MV-4-11 (cell line): ENCODE results near the gene BRD3OS.
A peak's percentile ranks its signal among the peaks of the same experiment; 100 is the strongest.
"Not testable (repeated sequence)": the region's sequence is repeated elsewhere in the genome, so short reads cannot be mapped to it uniquely, and the experiment has no call there.

Experiments used
- DNase-seq: peaks from one replicate; lab custom pipeline; 2025; lab: John Stamatoyannopoulos, UW

BRD3OS gene

DNA sequence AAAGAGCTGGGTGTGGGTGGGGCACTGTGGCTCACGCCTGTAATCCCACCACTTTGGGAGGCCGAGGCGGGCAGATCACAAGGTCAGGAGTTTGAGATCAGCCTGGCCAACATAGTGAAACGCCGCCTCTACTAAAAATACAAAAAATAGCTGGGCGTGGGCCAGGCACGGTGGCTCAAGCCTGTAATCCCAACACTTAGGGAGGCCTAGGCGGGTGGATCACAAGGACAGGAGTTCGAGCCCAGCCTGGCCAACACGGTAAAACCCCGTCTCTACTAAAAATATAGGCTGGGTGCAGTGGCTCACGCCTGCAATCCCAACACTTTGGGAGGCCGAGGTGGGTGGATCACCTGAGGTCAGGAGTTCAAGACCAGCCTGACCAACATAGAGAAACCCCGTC, 36.5 kb upstream of the BRD3OS start:
- DNase-seq, result not testable (repeated sequence)

DNA sequence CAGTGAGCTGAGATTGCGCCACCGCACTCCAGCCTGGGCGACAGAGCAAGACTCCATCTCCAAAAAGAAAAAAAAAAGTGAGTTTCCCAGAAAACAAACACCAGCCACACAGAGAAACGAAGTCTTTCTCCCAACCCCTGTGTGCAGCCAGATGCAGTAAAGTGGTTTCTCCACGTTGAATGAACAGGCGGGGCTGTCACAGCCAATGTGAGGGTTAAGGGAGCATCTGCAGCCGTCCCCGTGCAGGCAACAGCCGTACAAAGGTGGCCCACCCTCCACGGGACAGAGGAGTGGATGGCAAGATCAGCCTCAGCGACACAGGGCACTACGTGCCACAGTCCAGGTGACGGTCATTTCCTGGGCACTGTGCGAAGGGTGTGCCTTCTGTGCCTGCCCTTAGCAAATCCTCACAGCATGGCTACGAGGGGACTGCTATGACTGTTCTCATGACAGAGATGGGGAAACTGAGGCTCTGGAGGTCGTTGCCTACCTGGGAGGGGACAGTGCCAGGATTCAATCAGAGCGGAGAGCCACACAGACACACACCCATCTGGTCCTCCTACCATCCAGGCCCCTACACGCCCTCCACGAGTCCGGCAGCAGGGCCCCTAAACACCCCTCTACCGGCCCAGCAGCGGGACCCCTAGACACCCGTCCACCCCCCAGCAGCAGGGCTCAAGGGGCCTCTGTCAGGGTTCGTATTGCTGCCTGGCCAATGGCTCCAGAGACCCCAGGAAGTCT, 35.5 kb upstream of the BRD3OS start:
- no peak for DNase-seq

DNA sequence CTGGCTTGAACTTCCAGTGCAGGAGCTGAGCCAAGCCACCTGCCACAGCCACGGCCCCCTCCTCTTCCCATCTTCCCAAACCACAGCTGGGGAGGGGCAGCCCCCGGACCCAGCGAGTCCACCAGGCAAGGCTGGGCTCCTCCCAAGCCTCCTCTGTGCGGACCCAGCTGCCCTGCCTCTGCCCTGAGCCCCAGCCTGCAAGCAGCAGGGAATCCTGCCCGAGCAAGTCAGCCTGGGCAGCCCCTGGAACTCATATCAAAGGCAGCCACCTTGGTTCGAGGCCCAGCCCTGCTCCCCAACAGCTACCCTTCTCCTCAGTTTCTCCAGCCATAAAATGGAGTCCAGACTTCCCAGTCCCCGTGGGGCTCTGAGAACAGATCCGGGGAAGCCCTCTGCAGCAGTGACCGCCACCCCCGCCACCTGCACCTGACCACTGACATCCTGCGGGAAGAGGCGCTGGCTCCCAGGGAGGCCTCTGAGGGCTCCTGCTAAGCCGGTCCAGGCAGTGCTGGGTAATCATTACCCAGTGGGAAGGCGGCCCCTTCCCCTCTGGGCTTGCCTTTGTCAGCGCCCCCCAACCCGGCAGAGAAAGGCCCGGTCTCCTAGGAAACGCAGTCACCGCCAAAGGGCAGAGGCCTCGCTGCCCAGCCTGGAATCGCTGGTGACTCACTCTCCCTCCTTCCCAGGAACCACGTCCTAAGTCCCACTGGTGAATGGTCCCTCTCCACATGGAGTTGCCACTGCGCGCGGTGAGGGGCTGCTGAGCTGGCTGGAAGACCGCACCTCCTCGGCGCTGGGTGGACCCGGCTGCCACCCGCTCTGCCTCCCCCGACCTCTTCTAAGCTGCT, 34.7 kb upstream of the BRD3OS start:
- DNase-seq, result no peak

DNA sequence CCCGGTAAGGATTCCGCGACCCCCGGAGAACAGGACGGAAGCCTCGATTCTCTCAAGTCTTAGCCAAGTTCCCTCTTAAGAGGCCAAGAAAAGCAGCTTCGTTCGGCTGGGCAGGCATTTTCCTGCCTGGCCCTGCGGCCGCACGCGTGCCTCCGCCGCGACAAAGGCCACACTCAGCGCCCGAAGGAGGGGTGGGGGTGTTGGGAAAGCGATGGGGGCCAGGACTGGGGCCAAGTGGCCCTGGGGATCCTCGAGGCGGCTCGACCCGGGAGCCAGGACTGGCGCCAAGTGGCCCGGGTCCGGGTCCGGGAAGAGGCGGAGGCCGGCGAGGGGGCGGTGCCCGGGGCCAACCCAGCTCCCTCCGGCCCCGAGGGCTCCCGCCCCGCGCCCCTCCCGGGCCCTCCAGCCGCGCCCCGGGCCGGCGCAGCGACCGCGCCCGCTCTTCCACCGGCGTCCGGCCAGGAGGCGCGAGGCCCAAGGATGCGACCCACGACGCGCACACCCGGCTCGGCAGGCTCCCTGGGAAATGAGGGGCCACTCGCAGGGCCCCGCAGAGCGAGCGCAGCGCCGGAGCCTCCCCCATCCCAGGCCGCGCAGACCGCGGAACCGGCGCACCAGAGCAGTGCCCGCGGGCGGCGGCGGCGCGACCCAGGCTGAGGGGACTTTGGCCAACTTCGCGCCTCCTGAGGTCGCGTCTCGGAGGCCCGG, 33.9 kb upstream of the BRD3OS start:
- DNase-seq, result no peak

DNA sequence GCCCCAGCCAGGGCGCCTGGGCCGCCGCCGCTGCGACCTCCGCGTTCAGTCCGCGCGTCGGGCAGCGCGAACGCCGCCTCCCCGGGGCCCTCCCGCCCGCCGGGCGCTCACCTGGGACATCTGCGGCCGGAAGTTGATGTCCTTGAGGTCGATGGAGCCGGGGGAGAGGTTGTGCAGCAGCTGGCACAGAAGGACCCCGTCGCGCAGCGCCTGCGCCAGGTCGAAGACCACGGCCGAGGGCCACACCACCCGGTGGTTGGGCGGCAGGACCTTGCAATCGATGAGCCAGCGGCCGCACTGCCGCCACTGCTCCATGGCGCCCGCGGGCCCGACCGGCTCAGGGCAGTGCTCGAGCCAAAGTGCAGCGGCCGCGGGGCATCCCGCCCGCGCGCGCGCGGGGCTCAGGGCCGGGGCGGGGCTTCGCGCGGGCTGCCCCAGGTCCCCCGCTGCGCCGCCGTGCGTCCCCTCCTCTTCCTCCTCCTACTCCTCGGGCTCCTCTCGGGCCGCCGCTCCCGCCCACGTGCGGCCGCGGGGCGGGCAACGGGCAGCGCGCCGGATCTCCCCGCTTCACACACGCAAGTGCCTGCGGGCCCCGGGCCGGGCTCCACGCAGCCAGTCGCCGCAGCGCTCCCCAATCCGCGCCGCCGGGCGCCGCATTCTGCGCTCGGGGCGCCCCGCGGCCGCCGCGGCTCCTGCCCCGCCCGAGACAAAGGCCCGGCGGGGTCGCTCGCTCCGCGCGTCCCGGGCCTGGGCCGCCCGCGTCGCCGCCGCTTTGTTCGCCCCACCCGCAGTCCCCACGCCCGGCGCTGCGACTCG, 33.1 kb upstream of the BRD3OS start, which contains the start of gene VAV2:
TSS of gene VAV2 (minus strand) at position 361 of the 816 bp plus-strand sequence. CDS start at position 315, 46 bp downstream.
- peak; percentile 53 for DNase-seq

DNA sequence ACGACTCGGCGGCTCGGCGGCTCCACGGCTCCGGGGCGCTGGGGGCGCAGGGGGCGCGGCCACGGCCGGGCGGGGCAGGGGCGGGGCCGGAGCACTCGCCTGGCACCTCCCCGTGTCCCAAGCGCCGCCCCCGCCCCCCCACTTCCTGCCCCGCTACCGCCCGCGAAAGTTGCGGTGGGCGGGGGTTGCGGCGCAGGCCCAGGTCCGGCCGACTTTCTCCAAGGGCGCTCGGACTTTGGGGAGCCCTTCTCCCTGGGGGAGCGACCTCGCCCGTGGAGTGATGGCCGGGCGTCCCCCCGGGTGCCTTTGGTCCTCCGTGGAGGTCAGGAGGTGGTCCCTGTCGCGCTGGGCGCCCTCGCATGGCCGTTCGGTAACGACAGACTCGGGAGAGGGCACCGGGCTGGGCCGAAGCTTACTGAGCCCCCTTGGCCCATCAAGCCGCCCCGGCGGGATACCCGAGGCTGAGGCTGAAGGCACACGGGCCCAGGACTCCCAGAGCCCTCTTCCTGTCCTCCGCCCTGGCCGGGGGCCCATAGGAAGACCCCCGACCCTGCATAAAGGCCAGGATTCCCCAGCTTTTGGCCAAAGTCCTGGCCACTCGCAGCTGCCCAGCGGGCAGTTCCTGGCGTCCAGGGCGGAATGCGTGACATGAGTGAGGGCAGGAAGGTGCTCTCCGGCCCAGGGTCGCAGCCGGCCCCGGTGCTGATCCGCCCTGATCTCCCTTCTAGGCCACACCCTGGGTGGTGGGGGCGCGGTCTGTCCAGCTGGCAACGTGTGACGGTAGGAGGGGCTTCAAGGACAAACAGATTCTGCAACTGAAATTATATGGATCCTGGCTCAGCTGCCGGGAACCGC, 32.3 kb upstream of the BRD3OS start:
- peak; percentile 74 for DNase-seq

DNA sequence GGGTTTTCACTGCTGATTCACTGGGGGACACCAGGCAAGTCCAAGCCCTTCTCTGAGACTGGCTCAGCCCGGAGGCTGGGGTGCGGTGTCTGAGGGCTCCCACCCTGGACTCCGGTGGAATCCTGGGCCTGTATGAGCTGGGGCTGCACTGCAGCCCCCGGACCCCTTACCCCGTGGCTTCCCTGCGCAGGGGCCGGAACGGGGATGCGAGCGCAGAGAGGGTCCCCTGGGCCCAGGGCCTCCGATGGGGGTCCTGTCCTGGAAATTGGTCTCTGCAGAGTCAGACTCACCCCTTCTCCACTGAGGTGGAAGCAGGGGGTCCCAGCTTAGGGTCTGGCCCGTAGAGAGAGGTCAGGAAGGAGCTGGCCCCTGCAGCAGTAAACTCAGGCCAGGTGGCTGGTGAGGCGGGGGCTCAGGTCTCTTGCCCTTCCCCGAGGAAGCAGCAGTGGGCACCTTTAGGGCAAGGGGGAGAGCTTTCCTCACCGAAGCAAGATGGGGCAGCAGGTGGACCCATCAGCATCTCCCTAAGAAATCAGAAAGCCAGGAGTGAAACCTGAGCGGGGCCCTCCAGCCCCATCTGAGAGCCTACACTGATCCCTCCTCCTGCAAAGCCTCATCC, 31.5 kb upstream of the BRD3OS start:
- no peak for DNase-seq

DNA sequence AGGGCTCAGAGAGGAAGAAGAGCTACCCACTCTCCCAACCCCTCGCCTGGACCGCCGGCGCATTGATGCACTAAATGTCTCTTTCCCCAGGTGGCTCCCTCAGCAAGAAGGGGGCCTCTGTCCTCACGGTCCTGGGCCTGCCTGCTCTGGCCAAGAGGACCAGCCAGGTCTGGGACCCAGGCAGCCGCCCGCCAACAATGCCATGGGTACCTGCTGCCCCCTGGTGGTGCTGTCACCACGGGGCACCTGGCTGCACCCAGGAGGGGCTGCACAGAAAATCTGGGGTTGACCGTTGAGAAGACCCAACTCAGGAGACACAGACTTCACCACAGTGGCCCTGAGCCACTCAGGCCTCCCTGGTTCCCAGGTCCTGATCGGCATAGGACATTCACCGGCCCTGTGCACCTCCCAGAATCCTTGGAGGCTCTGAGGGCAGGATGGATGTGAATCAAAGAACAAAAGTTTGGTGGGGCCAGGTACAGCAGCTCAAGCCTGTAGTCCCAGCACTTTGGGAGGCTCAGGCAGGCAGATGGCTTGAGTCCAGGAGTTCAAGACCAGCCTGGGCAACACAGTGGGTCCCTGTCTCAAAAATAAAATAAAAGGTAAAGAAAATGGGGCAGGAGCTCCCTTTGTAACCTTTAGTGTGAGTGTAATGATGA, 30.8 kb upstream of the BRD3OS start:
- peak; percentile 46 for DNase-seq

DNA sequence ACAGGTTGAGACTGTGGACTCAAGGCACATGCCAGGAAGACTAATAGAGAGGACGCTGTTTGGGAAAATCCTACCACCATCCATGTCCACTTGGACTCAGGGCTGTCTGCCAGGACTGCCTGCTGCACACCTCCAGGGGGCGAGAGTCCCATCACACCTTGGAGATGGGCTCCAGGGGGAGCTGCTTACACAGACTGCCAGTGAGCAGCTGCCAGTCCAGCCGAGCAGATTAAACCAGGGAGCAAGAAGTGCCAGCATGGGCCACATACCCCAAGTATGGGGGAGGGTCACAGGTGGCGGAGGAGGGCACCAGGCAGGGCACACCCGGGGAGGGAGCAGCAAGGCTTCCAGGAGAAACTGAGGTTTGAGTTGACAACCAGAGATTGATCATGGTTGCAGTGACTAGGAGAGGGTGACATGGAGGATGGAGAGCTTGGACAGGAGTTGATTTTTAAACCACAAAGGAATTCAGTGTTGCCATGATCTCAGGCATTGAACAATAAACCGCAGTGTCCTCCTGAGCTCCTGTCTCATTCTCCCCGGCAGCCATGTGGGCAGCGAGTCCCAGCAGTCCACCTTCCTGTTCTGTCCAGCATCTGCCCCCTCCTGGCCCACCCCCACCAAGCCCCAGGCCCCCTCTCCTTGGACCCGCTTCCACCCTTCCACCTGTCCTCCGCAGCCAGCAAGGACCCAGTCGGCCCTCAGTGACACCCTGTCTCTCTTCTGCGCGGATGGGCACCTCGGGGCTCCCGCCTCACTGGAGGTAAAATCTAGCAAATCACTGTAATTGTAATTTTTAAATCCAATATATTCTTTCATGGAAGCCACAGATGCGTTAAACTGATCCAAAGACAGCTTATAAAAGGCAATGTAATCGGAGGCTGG, 30.0 kb upstream of the BRD3OS start:
- no peak for DNase-seq

DNA sequence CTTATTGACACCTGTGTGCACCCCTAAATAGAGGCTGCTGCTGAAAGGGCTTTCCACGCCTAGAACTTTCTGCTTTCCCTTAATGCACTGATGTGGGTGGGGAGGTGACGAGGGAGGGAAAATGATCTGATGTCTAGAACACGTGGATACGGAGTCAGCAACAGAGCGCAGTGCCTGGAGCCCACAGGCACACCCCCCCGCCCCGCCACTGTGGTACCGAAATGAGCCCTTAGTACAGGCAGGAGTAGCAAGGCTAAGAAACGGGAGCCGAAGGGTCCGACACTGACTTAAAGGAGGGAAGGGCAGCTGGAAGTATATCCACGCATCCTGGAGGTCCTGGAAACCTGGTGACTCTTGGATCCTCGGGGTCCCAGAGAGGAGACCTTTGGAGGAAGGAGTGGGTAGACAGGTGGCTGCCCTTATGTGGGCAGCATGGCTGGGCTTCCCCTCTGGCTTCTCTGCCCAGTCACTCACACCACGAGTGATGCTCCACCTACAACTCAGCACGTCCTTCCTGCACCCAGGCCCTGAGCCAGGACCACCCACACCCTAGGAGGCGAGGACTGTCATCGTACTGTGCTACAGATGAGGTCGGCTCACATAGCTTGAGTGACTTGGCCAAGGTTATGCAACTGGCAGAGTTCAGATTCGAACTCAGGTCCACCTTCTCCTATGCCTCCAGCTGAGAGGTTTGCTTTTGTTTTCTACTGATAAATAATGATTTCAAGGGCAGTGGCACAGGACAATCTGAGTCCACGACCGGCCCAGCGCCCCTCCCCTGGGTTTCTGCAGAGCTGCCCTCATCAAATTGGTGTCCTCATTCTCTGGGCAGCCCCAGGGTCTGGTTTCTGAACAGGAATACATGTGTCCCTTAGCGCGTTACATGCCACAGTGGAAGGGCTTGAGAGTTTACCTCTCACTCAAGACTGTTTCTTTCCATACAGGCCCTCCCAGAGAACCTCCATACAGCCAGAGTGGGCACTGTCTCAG, 28.5 kb upstream of the BRD3OS start:
- no peak for DNase-seq

DNA sequence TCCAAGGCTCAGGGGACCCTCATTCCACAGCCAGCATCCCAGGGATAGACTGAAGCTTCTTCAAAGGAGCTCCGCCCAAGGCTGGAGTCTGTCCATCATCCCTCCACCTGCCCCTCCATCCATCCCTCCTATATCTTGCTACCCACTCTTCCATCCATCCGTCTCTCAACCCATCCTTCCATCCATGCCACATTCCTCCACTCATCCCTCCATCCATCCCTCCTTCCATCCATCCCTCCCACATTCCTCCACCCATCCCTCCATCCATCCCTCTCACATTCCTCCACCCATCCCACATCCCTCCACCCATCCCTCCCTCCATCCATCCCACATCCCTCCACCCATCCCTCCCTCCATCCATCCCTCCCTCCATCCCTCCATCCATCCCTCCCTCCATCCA, 27.7 kb upstream of the BRD3OS start:
- DNase-seq, result no peak

DNA sequence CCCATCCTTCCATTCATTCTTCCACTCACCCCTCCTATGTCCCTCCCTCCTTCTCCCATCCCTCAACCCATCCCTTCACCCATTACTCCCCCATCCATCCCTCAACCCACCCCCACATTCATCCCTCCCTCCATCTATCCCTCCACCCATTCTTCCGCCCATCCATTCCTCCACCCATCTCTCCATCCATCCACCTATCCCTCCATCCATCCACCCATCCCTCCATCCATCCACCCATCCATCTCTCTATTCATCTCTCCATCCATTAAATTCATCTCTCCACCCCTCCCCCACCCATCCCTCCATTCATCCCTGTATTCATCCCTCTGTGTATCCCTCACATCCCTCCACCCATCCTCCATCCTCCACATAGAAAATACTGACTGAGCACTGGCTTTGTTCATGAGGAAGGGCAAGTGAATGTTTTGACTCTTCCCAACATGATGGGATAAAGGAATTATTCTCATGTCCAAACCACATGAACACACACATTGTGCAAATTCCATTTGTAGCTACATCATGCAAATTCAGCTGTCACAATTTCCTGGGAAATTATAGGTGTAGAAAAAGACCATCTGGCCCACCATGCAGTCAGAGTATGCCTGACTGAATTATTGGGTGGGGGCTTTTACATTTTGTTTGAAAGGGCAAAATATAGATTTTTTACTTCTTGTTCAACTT, 26.2 kb upstream of the BRD3OS start:
- DNase-seq, result no peak

DNA sequence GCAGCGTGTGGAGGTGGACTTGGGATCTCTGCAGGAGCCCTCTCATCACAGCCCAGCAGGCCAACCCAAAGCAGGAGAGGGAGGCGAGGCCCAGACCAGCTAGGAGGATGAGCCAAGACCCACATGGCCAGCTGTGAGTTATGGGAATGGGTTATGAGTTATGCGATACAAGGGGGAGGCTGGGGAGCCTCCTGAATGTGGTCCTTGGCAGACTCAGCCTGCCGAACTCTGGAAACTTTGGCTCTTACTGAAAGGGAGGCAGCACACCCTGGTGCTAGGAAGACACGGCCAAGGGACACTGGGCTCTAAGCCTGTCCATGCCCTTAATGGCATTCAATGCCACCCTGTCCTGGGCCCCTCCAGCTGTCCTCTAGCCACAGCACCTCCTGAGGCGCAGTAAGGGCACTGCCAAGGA, 25.4 kb upstream of the BRD3OS start:
- no peak for DNase-seq

DNA sequence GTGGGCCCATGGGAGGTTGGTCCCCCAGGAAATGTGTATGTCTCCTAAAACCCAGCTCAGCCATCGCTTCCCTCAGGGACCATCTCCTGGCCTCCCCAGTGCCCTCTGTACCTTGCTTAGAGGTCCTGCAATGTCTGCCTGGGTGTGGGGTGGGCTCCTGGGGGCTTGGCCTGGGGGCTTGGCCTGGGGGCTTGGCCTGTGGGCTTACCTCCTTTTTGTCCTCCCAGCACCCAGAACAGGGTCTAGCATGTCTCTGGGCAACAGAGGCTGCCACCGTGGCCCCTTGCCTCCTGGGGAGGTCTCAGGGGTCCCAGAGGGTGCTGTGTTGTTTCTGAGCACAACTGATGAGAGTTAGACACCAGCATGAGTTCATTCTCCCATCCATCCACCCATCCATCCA, 22.5 kb upstream of the BRD3OS start:
- no peak for DNase-seq

DNA sequence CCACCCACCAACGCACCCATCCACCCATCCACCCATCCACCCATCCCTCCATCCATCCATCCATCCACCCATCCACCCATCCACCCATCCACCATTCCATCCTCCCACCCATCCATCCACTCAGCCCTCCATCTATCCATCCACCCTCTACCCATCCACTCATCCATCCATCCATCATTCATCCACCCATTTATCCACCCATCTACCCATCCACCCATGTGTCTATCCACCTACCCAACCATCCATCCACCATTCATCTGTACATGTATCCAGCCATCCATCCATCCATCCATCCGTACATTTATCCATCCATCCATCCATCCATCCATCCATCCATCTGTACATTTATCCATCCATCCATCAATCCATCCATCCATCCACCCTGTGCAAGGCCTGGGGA, 22.0 kb upstream of the BRD3OS start:
- DNase-seq, result no peak

DNA sequence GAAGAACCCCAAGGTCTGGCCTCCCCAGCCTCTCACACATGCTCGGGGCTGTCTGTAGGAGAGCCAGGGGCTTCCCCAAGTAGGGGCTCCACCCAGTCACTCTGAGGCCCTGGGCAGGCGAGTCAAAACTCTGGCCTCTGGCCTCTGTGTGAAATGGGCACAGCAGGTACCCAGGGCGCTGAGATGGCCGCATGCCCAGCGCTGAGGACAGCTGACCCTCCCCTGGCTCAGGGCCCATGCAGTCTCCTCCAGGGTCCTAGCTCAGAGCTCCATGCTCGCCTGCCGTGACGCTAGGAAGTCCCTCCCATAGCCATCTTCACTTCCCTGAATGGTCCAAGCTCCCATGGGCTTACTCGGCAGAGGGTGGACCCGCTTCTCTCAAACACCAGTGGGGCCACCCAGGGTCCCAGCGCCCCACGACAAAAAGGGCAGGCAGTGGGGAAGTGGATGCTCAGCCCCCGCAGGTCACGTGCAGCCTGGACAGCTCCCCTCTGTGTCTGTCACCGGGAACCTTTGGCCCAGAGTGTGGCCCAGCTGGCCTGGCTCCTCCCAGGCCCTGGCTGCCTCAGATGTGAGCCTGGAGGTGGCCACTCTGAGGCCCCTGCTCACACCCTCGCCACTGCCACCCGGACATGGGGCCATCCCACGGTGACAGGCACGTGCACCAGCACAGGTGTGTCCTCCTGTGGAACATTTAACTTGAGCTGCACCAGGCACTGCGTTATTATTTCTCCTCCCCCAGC, 21.0 kb upstream of the BRD3OS start:
- DNase-seq, result no peak
